Stimulated activated CD8-positive, alpha-beta memory T cell treated with anti-CD3 and anti-CD28 coated beads, Interleukin-7, amount 100 ng/mL, for 24 hours (primary cell): ENCODE measurements around the gene COG4.

Experiments used
- DNase-seq: peaks from one replicate; pipeline ENCODE4 v3.0.0-alpha.2; 2020; ENCODE audit warnings: low read depth

COG4 gene

DNA sequence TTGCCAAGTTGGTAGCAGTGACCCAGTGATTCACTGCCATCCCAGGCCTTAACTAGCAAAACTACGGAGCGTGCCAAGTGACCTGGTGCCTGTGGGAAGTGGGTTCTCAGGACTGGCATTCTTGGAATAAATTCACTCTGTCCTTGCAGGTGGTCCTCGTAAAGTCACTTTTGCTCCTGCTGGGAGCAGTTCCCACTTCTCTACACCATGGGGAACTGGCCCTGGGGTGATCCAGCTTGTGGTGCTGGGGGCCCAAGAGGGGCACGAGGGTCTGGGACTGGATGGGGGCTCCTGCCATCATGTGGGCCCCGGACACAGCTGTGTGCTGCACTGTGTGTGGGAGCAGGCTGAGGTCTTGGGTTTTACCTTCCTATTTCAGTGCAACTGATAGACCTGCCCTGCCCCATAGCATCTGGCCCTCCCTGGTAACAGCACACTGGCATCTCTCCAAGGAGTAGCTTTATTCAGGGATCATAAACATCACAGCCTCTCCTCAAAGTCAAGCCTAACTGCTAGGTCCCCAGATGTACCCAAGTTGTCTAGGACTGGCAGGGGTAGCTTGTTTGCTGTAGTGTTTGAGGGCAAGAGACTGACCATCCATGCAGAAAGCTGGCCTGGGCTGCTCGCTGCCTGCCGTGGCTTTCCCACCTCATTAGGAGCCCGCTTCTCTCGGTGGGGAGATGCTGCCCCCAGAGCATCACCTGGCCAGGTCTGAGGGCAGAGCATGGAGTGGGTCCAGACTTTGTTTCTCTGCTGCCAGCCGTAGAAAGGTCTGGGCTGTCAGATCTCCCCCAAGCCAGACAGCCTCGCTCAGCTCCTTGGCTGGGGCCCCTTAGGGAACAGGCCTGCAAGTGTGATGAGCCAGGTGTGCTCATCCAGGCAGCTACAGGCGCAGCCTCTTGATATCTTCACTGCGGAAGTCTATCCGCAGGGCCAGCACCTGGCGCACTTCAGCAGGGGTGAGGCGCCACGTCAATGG, 42.9 kb downstream of the COG4 start:
- no peak for DNase-seq

DNA sequence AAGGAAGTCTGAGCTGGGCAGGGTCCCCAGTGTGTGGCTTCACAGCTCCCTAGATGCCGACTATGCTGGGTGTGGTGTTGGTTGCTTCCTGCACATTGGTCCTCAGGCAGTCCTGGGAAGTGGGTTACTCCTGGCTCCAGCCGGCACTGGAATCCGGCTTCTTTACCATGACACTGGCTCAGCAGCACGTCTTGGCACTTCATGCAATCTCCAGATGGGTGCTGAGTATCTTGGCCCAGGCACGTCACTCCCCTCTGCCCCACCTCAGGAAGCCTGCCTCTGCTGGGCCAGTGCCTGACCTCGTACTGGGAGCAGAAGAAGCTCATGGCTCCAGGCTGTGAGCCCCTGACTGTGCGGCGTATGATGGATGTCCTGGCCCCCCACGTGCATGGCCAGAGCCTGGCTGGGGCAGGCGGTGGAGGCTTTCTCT, 44.4 kb downstream of the COG4 start:
- DNase-seq: no peak

DNA sequence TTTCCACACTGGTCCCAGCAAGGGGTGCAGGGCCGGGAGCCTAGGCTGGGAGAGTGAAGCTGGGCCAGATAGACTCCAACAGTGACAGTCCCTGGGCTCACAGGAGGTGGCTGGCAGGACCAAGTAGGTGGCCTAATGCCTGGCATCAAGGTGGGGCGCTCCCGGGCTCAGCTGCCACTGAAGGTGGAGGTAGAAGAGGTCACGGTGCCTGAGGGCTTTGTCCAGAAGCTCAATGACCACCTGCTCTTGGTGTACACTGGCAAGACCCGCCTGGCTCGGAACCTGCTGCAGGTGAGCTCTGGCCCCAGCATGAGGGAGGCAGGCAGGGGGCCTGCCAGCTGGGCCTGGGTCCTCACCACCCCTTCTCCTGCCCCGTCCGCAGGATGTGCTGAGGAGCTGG, 45.2 kb downstream of the COG4 start:
- DNase-seq: no peak

DNA sequence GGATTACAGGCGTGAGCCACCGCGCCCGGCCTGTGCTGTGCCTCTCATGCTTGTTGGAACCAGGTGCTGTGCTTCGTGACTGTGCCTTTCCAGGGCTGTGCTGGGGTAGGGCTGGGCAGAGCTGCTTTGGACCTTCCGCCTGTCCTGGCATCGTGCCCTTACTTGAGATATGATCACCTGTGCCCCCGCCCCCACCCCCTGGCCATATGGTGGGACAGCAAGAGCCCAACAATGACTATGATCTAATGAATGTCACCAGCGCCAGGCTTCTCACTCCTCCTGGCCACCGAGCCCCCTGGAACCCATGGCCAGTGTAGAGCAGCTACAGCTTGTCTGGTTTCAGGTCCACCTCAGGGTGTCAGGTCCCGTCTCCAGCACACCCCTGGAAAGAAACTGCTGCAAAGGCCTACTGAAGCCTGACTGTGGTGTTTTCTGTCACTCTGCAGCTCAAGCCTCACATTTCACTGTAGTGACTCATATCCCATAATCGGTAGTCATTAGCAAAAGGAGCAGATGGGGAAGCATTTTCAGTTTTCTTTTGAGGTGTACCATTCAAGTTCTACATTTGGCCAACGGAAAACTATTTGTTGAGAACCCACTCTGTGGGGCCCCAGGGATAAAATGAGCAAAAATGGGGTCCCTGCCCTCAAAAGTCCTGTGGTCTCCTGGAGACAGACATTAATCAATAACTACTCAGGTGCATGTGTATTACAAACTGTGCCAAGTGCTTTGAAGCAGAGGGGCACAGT, 46.9 kb downstream of the COG4 start:
- no peak for DNase-seq

DNA sequence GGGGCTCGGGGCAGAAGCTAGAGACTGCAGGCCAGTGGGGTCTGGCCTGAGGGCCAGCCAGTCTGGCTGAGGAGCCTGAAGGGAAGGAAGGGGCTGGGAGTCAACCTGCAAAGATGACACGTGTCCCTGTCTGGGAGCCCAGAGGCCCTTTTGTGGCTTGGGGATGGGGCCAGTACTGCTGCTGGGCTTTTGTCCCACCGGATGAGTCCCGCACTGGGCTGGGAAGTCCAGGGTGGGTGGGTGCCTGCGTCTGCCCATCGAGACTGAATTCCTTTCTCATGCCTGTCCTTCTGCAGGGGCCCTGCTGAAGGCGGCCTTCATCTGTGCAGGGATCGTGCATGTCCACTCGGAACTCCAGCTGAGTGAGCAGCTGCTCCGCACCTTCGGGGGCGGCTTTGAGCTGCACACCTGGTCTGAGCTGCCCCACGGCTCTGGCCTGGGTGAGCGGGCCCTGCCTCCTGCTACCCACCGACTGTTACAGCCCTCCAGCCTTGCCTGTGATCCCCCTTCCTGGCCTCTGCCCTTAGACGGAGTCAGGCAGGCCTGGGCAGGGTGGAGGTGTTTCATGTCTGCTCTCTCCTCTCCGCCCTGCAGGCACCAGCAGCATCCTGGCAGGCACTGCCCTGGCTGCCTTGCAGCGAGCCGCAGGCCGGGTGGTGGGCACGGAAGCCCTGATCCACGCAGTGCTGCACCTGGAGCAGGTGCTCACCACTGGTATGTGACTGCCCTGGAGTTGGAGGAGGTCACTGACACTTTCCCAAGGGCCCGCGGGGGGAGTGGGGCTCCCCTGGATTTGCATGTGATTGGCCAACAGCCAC, 48.1 kb downstream of the COG4 start:
- no peak for DNase-seq

DNA sequence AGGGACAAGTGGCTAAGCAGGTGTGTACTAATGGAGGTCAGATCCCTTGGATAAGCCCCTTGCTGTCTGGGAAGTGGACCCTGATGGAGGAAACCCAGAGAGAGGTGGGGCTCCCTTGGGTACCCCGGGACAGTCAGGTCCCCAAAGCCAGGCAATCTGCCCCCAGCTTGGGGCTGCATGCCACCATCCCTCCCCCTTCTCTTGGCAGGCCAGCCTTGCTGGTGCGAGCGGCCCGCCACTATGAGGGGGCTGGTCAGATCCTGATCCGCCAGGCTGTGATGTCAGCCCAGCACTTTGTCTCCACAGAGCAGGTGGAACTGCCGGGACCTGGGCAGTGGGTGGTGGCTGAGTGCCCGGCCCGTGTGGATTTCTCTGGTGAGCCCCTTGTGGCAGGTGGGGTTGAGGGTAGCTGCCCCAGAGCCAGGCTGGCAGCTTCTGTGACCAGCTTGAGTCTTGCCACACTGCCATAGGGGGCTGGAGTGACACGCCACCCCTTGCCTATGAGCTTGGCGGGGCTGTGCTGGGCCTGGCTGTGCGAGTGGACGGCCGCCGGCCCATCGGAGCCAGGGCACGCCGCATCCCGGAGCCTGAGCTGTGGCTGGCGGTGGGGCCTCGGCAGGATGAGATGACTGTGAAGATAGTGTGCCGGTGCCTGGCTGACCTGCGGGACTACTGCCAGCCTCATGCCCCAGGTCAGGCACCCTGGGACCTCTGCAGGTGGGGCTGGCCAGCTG, 48.9 kb downstream of the COG4 start:
- DNase-seq: no peak

DNA sequence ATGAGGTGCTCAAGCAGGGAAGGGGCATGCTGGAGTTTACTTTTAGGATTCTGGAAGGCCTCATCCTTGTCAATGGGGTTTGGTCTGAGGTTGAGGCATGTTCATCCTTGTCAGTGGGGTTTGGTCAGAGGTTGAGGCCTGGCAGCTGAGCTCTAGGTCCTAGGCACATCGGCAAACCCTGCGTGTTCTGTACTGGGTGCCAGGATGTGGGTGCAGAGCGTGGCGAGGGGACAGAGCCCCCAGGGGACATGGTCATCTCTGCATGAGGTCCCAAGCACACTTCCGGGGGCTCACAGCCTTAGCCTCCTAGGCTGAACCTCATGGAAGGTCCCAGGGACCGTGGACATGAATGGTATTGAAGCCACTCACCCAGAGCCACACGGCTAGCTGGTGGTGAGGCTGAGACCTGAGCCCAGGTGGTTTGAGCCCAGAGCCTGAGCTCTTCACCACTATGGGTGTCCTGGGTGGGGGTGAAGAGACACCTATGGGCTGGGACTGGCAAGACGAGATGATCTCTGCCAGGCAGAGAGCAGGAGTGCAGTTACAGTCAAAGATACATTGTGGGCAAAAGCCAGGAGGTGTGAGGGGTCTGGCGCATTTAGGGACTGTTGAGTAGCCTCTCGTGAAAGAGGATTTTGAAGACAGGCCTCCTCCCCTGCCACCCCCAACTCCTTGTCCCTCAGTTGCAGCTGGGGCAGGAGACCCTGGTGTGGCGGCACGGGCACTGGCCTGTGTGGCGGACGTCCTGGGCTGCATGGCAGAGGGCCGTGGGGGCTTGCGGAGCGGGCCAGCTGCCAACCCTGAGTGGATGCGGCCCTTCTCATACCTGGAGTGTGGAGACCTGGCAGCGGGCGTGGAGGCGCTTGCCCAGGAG, 49.7 kb downstream of the COG4 start:
- DNase-seq: no peak

DNA sequence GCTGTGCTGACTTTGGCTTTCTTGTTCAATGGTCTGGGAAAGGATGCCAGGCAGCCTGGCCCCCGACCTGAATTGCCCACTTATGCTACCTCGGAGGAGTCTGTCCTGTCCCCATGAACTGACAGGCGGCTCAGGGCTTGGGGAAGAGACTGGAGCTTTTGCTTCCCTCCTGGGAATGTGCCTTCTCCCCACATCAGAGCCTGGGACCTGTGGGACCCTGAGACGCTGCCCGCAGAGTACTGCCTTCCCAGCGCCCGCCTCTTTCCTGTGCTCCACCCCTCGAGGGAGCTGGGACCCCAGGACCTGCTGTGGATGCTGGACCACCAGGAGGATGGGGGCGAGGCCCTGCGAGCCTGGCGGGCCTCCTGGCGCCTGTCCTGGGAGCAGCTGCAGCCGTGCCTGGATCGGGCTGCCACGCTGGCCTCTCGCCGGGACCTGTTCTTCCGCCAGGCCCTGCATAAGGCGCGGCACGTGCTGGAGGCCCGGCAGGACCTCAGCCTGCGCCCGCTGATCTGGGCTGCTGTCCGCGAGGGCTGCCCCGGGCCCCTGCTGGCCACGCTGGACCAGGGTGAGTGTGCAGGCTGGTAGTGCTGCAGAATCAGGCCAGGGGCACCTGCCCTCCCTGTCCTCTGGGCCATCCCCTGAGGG, 50.4 kb downstream of the COG4 start:
- DNase-seq: no peak

DNA sequence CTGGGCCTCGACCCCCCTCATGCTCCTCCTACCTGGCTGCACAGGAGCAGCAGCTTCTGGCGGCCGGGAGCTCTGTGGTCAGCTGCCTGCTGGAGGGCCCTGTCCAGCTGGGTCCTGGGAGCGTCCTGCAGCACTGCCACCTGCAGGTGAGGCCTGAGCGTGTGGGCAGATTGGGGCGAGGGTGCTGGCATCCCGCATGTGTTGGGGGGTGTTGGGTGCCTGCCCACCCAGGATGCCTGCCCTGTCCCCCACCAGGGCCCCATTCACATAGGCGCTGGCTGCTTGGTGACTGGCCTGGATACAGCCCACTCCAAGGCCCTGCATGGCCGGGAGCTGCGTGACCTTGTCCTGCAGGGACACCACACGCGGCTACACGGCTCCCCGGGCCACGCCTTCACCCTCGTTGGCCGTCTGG, 52.4 kb downstream of the COG4 start:
- DNase-seq: no peak

DNA sequence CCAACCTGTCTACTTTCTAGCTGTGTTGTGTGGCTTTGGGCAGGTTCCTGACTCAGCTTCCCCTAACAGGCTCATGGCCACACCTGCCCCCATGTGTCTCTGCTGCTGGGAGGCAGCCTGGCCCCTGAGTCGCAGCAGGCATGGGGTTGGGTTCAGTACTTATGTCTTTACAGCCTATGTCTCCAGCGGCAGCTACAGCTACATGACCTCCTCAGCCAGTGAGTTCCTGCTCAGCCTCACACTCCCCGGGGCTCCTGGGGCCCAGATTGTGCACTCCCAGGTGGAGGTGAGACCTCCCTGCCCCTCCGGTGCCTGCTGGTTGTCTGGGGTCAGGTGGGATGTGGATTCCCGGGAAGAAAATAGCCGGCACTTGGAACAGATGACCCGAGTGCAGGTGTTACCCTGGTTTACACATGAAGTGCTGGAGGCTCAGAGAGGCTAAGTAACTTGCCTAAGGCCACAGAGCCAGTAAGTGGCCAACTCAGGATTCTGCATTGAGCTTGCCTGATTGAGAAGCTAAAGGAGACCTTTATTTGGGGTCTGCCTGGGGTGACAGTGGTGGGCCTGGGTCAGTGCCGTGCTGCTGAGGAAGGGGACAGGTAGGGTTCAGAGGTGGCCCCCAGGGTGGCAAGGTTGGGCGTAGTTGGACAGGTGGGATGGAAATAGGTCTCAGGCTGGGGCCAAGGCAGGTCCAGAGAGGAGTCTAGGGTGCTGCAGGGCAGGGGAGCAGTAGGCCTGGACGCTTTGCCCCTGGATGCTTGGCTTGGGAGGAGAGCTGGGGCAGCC, 53.0 kb downstream of the COG4 start:
- DNase-seq: no peak

DNA sequence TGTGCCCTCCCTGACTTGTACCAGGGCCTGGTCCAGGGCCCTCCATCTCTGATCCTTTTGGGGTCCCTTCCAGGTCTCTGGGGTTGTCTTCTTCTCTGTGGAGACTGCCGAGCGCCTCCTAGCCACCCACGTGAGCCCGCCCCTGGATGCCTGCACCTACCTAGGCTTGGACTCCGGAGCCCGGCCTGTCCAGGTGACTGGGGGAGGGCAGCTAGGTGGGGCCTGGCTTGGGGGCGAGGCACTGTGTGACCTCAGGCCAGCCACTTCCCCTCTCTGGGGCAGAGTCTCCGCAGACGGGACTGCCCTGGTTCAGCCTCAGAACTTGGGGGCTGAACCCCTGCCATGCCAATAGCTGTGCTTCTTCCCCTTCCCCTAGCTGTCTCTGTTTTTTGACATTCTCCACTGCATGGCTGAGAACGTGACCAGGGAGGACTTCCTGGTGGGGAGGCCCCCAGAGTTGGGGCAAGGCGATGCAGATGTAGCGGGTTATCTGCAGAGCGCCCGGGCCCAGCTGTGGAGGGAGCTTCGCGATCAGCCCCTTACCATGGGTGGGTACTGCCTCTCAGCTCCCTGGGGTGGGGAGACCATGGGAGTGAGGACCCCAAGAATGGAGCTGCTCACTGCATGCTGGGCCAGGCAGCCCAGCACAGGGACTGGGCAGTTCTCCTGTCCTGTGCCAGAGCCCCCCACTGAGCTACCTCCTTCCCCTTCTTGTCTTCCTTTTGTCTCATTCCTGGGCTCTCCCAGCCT, 54.4 kb downstream of the COG4 start:
- DNase-seq: no peak

DNA sequence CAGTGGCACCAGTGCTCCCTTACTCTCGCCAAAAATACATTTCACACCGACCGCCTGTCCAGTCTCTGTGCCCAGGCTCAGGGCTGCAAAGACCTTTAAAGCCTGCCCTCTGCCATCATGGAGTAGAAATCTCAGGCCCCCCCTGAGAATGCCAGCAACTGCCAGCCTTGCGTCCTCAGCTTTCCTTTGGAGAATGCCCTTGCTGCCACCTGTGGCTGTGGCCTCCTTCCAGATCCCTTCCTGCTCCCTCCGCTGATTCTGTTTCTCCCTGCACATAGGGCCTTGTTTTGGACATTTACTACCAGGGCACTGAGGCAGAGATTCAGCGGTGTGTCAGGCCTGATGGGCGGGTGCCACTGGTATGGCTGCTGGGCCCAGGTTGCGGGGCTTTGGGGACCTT, 55.7 kb downstream of the COG4 start:
- no peak for DNase-seq

DNA sequence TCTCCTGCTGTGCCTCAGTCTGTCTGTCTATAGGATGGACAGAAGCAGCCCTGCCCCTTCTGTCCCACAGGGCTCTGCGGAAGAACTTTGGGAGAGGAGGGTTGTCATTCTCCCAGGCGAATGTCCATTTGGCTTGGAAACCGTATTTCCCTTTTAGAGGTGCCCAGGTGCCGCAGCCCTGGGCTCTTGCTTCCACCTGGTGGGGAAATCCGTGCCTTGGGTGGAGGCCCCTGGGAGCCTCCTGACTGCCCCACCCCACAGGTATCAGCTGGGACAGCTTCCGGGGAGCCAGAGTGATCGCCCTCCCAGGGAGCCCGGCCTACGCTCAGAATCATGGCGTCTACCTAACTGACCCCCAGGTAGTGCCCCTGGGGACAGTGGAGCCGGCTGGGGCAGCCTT, 56.2 kb downstream of the COG4 start:
- no peak for DNase-seq

DNA sequence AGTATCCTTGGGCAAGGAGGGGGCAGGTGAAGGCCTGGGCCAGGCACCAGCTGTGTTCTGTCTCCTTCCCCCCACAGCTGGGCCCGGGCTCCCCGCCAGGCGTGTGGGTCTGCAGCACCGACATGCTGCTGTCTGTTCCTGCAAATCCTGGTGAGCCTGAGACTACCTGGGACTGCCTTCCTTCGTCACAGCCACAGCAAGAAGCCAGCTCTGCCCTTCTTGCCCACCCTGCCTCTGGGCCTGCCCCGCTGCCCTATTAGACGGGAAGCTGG, 56.6 kb downstream of the COG4 start:
- DNase-seq: no peak

DNA sequence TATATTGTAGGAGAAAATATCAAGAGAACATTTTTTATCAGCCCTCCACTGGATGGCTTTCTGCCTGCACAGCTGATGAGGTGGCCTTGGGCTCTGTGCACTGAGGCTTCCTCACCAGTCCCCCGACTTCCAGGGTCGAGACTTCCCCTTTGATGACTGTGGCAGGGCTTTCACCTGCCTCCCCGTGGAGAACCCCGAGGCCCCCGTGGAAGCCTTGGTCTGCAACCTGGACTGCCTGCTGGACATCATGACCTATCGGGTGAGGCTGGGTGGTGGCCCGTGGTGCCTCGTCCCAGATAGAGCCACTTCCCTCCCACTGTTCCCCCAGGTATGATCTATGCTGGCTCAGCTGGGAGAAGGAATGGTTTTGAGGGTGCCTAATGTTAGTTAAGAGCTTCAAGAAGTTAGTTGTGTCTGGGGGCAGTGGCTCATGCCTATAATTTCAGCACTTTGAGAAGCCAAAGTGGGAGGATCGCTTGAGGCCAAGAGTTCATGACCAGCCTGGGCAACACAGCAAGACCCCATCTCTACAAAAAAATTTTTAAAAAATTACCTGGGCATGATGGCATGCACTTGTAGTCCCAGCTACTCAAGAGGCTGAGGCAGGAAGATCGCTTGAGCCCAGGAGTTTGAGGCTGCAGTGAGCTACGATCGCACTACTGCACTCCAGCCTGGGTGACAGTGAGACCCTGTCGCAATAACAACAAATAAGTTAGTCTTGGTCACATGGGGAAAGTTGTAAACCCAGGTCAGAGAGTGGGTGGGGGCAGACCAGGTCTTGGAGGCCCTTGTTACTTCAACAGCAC, 57.2 kb downstream of the COG4 start:
- DNase-seq: no peak

DNA sequence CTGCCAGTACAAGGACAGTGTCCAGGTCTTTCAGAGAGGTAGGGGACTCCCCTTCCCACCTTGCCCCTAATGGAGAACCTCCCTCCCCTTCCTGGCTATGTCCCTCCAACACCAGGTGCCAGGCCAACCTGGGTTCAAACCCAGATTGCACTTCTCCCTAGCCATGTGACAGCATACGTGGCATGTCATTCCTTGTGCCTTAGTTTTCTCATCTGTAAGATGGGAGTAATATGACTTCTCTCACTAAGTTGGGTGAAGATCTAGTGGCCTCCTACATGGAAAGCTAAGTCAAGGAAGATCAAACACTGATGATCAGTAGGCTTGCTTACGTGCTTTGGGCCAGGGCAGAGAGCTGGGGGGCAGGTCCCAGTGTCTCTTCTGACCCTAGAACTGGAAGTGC, 60.1 kb downstream of the COG4 start:
- DNase-seq: no peak

DNA sequence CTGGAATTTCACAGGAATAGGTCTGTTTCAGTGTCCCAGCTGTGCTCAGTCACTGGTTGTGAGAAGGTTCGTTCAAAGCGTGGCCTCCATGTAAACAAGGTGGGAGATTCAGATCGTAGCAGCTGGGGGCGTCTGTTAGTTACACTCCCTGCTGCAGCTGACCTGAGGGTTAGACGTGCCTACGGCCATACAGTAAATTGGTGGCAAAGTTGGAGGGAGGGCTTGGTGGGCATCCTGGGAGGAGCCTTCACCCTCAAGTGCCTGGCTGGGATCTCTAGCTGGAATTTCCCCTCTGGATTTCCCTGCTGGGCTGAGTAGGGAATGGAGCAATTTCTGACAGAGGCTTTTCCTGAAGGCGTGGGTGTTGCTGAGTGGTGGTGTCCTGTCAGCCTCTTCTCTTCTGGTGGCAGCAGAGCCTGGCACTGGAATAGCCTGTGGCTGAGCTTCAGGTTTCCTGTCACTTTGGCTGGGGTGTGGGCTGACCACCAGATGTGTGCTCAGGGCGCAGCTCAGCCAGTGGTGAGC, 62.6 kb downstream of the COG4 start:
- no peak for DNase-seq
